Measurements from ENCODE around the gene PRKAG2.

Gene PRKAG2

DNA sequence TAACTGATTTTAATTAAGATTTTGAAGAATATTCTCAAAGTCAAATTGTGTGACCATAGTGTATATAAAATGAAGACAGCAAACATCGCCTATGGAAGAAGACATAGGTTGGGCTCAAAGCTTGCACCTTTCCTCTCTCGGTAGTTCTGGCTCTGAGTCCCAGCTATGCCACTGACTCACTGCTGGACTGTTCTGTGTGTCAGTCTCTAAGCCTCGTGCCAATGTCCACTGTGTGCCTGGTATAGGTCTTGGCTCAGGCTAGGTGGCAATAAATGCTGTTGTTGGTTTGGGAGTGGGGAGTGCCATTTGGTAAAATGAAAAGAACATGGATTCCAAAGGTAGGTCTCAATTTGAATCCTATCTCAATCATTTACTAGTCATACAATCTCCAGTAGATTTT lies 219.7 kb downstream of the PRKAG2 start:
- TF ChIP-seq EP300 (IDR thresholded peaks at IDR 0.05; ENCODE audit: borderline replicate concordance) (no peak), TAF1 (IDR thresholded peaks at IDR 0.05; ENCODE audit: low read depth) (no peak), YY1 (IDR thresholded peaks at IDR 0.05; ENCODE audit: low read depth) (no peak), CEBPB (IDR thresholded peaks at IDR 0.05) (no peak), EGR1 (IDR thresholded peaks at IDR 0.05) (no peak), NFIC (IDR thresholded peaks at IDR 0.05) (no peak), ZBTB7A (IDR thresholded peaks at IDR 0.05; ENCODE audit: low read depth) (no peak), TEAD4 (IDR thresholded peaks at IDR 0.05) (no peak), TCF12 (IDR thresholded peaks at IDR 0.05; ENCODE audit: low read depth) (no peak), RAD21 (IDR thresholded peaks at IDR 0.05; ENCODE audit: low read depth) (no peak)
- TF ChIP-seq, protein P1, sequence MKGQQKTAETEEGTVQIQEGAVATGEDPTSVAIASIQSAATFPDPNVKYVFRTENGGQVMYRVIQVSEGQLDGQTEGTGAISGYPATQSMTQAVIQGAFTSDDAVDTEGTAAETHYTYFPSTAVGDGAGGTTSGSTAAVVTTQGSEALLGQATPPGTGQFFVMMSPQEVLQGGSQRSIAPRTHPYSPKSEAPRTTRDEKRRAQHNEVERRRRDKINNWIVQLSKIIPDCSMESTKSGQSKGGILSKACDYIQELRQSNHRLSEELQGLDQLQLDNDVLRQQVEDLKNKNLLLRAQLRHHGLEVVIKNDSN (IDR thresholded peaks at IDR 0.05) = no peak

GRCh38 chr7:151655555-151655954 lies 221.4 kb downstream of the PRKAG2 start:
- TF ChIP-seq, protein P1 (IDR thresholded peaks at IDR 0.05) = no peak
- TF ChIP-seq ZBTB7A (IDR thresholded peaks at IDR 0.05; ENCODE audit: low read depth) = no peak
- TF ChIP-seq YY1 (IDR thresholded peaks at IDR 0.05; ENCODE audit: low read depth) = no peak
- no peak for TF ChIP-seq TEAD4 (IDR thresholded peaks at IDR 0.05)

DNA sequence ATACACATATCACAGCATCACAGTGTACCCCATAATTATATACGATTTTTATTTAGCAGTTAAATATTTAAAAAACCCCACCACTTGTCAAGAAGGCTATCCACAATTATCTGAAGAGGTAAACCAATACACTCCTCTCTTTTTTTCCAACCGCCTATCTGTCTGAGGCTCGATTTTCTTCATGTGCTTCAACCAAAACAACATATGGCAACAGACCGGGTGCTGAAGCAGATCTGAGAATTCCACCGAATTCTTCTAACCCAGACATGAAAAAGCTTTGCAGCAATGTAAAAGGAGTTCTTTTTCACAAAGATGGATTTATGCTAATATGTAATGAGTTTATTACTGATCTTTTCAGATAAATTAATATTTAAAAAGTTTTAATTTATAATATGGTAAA lies 224.8 kb downstream of the PRKAG2 start:
- TF ChIP-seq FOXM1 (IDR thresholded peaks at IDR 0.05; ENCODE audit: borderline replicate concordance, low read depth) (no peak), TEAD4 (IDR thresholded peaks at IDR 0.05) (no peak), RAD21 (IDR thresholded peaks at IDR 0.05; ENCODE audit: low read depth) (no peak), ZBTB7A (IDR thresholded peaks at IDR 0.05; ENCODE audit: low read depth) (no peak), EP300 (IDR thresholded peaks at IDR 0.05; ENCODE audit: borderline replicate concordance) (no peak), CREB1 (IDR thresholded peaks at IDR 0.05; ENCODE audit: low read depth) (no peak), CEBPB (IDR thresholded peaks at IDR 0.05) (no peak)
- TF ChIP-seq, protein P2, sequence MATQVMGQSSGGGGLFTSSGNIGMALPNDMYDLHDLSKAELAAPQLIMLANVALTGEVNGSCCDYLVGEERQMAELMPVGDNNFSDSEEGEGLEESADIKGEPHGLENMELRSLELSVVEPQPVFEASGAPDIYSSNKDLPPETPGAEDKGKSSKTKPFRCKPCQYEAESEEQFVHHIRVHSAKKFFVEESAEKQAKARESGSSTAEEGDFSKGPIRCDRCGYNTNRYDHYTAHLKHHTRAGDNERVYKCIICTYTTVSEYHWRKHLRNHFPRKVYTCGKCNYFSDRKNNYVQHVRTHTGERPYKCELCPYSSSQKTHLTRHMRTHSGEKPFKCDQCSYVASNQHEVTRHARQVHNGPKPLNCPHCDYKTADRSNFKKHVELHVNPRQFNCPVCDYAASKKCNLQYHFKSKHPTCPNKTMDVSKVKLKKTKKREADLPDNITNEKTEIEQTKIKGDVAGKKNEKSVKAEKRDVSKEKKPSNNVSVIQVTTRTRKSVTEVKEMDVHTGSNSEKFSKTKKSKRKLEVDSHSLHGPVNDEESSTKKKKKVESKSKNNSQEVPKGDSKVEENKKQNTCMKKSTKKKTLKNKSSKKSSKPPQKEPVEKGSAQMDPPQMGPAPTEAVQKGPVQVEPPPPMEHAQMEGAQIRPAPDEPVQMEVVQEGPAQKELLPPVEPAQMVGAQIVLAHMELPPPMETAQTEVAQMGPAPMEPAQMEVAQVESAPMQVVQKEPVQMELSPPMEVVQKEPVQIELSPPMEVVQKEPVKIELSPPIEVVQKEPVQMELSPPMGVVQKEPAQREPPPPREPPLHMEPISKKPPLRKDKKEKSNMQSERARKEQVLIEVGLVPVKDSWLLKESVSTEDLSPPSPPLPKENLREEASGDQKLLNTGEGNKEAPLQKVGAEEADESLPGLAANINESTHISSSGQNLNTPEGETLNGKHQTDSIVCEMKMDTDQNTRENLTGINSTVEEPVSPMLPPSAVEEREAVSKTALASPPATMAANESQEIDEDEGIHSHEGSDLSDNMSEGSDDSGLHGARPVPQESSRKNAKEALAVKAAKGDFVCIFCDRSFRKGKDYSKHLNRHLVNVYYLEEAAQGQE (IDR thresholded peaks at IDR 0.05; ENCODE audit: low read depth) = no peak
- TF ChIP-seq, protein P3, sequence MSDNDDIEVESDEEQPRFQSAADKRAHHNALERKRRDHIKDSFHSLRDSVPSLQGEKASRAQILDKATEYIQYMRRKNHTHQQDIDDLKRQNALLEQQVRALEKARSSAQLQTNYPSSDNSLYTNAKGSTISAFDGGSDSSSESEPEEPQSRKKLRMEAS (IDR thresholded peaks at IDR 0.05) = no peak

- TF ChIP-seq CEBPB (IDR thresholded peaks at IDR 0.05) (peak; percentile 72), CREB1 (IDR thresholded peaks at IDR 0.05; ENCODE audit: low read depth) (no peak)
Observed at GRCh38 chr7:151650161-151650560, 226.8 kb downstream of the PRKAG2 start.

- TF ChIP-seq RAD21 (IDR thresholded peaks at IDR 0.05; ENCODE audit: low read depth) = no peak
- TF ChIP-seq EP300 (IDR thresholded peaks at IDR 0.05; ENCODE audit: borderline replicate concordance) = no peak
- TF ChIP-seq ZBTB7A (IDR thresholded peaks at IDR 0.05; ENCODE audit: low read depth) = no peak
- TF ChIP-seq, protein P3 (IDR thresholded peaks at IDR 0.05) = no peak
- TF ChIP-seq CEBPB (IDR thresholded peaks at IDR 0.05) = no peak
- no peak for TF ChIP-seq EGR1 (IDR thresholded peaks at IDR 0.05)
Observed at GRCh38 chr7:151648429-151648828, 228.5 kb downstream of the PRKAG2 start.

DNA sequence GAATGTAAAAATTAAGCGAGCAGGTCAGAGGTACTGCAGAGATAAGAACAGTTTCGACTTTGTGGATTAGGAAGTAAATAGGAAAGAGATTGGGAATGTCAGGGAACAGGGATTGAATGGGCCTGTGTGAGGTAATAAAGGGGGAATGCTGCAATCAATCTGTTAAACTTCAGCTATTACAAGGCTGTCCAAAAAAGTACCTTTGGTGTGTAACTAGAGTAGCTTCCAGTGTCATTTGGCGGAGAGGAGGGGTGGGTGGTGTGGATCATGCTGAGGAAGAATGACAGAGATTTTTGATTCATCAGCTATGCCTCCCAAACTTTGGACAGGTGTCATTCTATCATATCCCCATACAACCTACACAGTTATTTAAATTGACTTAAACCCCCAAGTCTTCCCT lies 229.0 kb downstream of the PRKAG2 start:
- TF ChIP-seq EP300 (IDR thresholded peaks at IDR 0.05; ENCODE audit: borderline replicate concordance) (no peak), TEAD4 (IDR thresholded peaks at IDR 0.05) (no peak), TCF12 (IDR thresholded peaks at IDR 0.05; ENCODE audit: low read depth) (no peak)

- TF ChIP-seq CEBPB (IDR thresholded peaks at IDR 0.05) = no peak
- TF ChIP-seq YY1 (IDR thresholded peaks at IDR 0.05; ENCODE audit: low read depth) = no peak
- TF ChIP-seq, protein P1 (IDR thresholded peaks at IDR 0.05) = no peak
- no peak for TF ChIP-seq TEAD4 (IDR thresholded peaks at IDR 0.05)
- no peak for TF ChIP-seq RAD21 (IDR thresholded peaks at IDR 0.05; ENCODE audit: low read depth)
- no peak for TF ChIP-seq CREB1 (IDR thresholded peaks at IDR 0.05; ENCODE audit: low read depth)
- TF ChIP-seq TAF1 (IDR thresholded peaks at IDR 0.05; ENCODE audit: low read depth) = no peak
- no peak for TF ChIP-seq NFIC (IDR thresholded peaks at IDR 0.05)
- TF ChIP-seq, protein P2 (IDR thresholded peaks at IDR 0.05; ENCODE audit: low read depth) = no peak
- TF ChIP-seq TCF12 (IDR thresholded peaks at IDR 0.05; ENCODE audit: low read depth) = no peak
- no peak for TF ChIP-seq EGR1 (IDR thresholded peaks at IDR 0.05)
- TF ChIP-seq EP300 (IDR thresholded peaks at IDR 0.05; ENCODE audit: borderline replicate concordance) = no peak
Observed at GRCh38 chr7:151647006-151647405, 229.9 kb downstream of the PRKAG2 start.
